GM21737 (cell line): ENCODE results near the gene FXYD7.
"Not testable (repeated sequence)": the region's sequence is repeated elsewhere in the genome, so short reads cannot be mapped to it uniquely, and the experiment has no call there.

Experiments used
- ATAC-seq: cut with Tn5 transposase; IDR thresholded peaks from one replicate; pipeline ENCODE4 v1.9.1; 2021; ENCODE audit warnings: mild to moderate bottlenecking, moderate library complexity; ENCODE audit not compliant: unreplicated experiment

FXYD7 gene

GRCh38 chr19:35142606-35143230 lies 337 bp upstream of the FXYD7 start:
- ATAC-seq, result no peak

GRCh38 chr19:35143818-35144217 lies 763 bp downstream of the FXYD7 start:
- ATAC-seq, result no peak

- ATAC-seq, result no peak
Observed at GRCh38 chr19:35144259-35144599, 1.2 kb downstream of the FXYD7 start.

GRCh38 chr19:35144600-35145436 lies 1.8 kb downstream of the FXYD7 start:
- ATAC-seq, result no peak

GRCh38 chr19:35146746-35147459 lies 3.8 kb downstream of the FXYD7 start:
- no peak for ATAC-seq

- ATAC-seq, result no peak
Observed at GRCh38 chr19:35149463-35149862, 6.4 kb downstream of the FXYD7 start.

GRCh38 chr19:35150445-35150844 lies 7.4 kb downstream of the FXYD7 start:
- ATAC-seq, result no peak

- no peak for ATAC-seq
Observed at GRCh38 chr19:35151273-35152065, 8.4 kb downstream of the FXYD7 start.

- not testable (repeated sequence) for ATAC-seq
Observed at GRCh38 chr19:35153129-35153522, 10.1 kb downstream of the FXYD7 start.

- no peak for ATAC-seq
Observed at GRCh38 chr19:35153701-35154524, 10.9 kb downstream of the FXYD7 start.

GRCh38 chr19:35154525-35155406 lies 11.7 kb downstream of the FXYD7 start, which contains the start of gene FXYD5:
Gene FXYD5 (plus strand): TSS chr19:35154735. CDS start chr19:35155551, 816 bp downstream.
- no peak for ATAC-seq

- ATAC-seq, result no peak
Observed at GRCh38 chr19:35155441-35155840, 12.4 kb downstream of the FXYD7 start.

GRCh38 chr19:35155981-35156672 lies 13.1 kb downstream of the FXYD7 start:
- no peak for ATAC-seq

GRCh38 chr19:35156673-35157014 lies 13.6 kb downstream of the FXYD7 start:
- no peak for ATAC-seq

- no peak for ATAC-seq
Observed at GRCh38 chr19:35157431-35157830, 14.4 kb downstream of the FXYD7 start.

GRCh38 chr19:35159606-35160005 lies 16.6 kb downstream of the FXYD7 start:
- ATAC-seq, result no peak

- no peak for ATAC-seq
Observed at GRCh38 chr19:35160629-35161433, 17.8 kb downstream of the FXYD7 start.

GRCh38 chr19:35161434-35161743 lies 18.3 kb downstream of the FXYD7 start:
- ATAC-seq, result no peak
